Measurements from ENCODE around the gene NDUFAF5. TPM values are rescaled to one million over a fixed set of nuclear protein-coding genes. Genes with fewer than 3 reads are reported as not detected.

Gene NDUFAF5
- total RNA-seq, 6 donors from 2014 or later, result 12.0 to 53.4 (median 17.7) TPM

GRCh38 chr20:13816757-13817156 lies 31.9 kb downstream of the NDUFAF5 start:
- WGBS, 2 donors, result 82% methylated on average over 3 of the region's 3 CpGs
- TF ChIP-seq, protein P1, sequence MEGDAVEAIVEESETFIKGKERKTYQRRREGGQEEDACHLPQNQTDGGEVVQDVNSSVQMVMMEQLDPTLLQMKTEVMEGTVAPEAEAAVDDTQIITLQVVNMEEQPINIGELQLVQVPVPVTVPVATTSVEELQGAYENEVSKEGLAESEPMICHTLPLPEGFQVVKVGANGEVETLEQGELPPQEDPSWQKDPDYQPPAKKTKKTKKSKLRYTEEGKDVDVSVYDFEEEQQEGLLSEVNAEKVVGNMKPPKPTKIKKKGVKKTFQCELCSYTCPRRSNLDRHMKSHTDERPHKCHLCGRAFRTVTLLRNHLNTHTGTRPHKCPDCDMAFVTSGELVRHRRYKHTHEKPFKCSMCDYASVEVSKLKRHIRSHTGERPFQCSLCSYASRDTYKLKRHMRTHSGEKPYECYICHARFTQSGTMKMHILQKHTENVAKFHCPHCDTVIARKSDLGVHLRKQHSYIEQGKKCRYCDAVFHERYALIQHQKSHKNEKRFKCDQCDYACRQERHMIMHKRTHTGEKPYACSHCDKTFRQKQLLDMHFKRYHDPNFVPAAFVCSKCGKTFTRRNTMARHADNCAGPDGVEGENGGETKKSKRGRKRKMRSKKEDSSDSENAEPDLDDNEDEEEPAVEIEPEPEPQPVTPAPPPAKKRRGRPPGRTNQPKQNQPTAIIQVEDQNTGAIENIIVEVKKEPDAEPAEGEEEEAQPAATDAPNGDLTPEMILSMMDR (IDR thresholded peaks at IDR 0.05), result no peak
- TF ChIP-seq EP300 (IDR thresholded peaks at IDR 0.05) (no peak), POLR2AphosphoS5 (IDR thresholded peaks at IDR 0.05) (no peak), POLR2A (IDR thresholded peaks at IDR 0.05) (no peak)
- no peak overlapping the region for H3K27ac ChIP-seq
- ATAC-seq (ENCODE audit: low FRiP score in 2 of 2), result no peak
- H3K36me3 ChIP-seq, result peaks cover 4 to 65% (median 45%) of the 10 kb centered on the region in 4 donors
- H3K4me3 ChIP-seq, result no peak overlapping the region
- no peaks in the 10 kb centered on the region for H3K27me3 ChIP-seq
- H3K9me3 ChIP-seq, result no peaks in the 10 kb centered on the region
- DNase-seq, result no peak
- H3K4me1 ChIP-seq, result peaks cover 0 to 4% (median 0%) of the 10 kb centered on the region in 4 donors

DNA sequence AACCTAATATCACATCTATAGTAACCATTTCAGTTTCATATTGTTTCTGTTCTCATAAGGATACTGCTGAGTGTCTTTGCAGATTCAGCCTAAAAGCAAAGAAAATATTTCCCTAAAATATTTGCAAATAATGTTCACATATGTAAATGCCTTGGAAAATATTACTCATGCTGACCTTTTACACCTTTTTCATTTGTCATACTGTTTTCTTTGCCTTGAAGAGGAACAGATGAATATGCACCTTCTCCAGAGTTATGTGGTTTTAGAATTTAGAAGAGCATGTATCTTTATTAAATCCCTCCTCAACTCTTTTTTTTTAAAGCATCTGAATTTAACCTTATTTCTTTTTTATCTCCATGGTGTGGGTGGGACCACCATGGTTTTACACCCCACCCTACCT lies 32.5 kb downstream of the NDUFAF5 start:
- Histone ChIP-seq H3K27me3 (no peaks in the 10 kb centered on the region), H3K4me1 (peaks cover 0 to 4% (median 4%) of the 10 kb centered on the region in 4 donors), H3K27ac (no peak overlapping the region), H3K9me3 (no peaks in the 10 kb centered on the region), H3K4me3 (no peak overlapping the region), H3K36me3 (peaks cover 4 to 59% (median 39%) of the 10 kb centered on the region in 4 donors)
- ATAC-seq (ENCODE audit: low FRiP score in 2 of 2), result no peak
- TF ChIP-seq POLR2AphosphoS5 (IDR thresholded peaks at IDR 0.05) (no peak), EP300 (IDR thresholded peaks at IDR 0.05) (no peak), POLR2A (IDR thresholded peaks at IDR 0.05) (no peak)
- TF ChIP-seq, protein P1 (IDR thresholded peaks at IDR 0.05), result no peak
- DNase-seq, result no peak

DNA sequence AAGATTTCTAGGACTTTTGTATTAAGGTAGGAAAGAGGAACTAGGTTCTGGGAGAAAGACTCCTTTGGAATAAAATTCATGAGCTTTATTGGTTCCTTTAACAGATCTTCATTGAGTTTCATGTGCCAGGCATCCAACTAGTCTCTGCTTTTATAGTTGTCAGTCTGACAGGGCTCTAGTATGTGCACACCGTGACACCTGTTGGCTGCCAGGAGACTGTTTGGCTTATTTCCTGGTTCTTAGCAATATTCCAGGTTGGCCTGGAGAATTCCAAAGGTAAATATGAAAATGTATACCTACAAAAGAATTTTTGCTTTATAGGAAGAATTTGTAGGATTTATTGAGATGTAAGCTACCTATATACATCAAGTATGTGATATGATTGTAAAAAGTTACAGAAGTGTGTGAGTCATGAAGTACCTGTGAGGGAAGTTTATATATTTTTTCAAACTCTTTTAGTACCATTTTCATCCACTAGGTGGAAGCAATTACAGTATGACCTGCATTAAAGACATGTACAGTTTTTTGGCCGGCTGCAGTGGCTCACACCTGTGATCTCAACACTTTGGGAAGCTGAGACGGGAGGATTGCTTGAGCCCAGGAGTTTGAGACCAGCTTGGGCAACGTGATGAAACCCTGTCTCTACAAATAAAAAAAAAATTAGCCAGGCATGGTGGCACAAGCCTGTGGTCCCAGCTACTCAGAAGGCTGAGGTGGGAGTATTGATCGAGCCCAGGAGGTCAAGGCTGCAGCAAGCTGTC lies 35.2 kb downstream of the NDUFAF5 start:
- TF ChIP-seq, protein P1 (IDR thresholded peaks at IDR 0.05), result peak; percentile 49 to 67 (median 59)
- TF ChIP-seq POLR2AphosphoS5 (IDR thresholded peaks at IDR 0.05), result no peak
- no peak for TF ChIP-seq POLR2A (IDR thresholded peaks at IDR 0.05)
- peaks cover 0 to 5% (median 4%) of the 10 kb centered on the region in 4 donors for H3K4me1 ChIP-seq
- ATAC-seq (ENCODE audit: low FRiP score in 2 of 2) (peak; percentile 74), DNase-seq (no peak)
- 30 to 42% methylated on average over 5 of the region's 5 CpGs for whole genome bisulfite sequencing, 2 donors
- no peaks in the 10 kb centered on the region for H3K9me3 ChIP-seq
- H3K4me3 ChIP-seq, result no peak overlapping the region
- H3K36me3 ChIP-seq, result peaks cover 4 to 32% (median 21%) of the 10 kb centered on the region in 4 donors
- H3K27ac ChIP-seq, result no peak overlapping the region
- no peaks in the 10 kb centered on the region for H3K27me3 ChIP-seq

GRCh38 chr20:13821876-13822275 lies 37.0 kb downstream of the NDUFAF5 start:
- Histone ChIP-seq H3K4me1 (peaks cover 0 to 5% (median 4%) of the 10 kb centered on the region in 4 donors), H3K4me3 (no peak overlapping the region), H3K9me3 (no peaks in the 10 kb centered on the region), H3K27me3 (no peaks in the 10 kb centered on the region), H3K27ac (no peak overlapping the region), H3K36me3 (peaks cover under 1 to 19% (median 9%) of the 10 kb centered on the region in 4 donors)
- DNase-seq (peak in 1 of 2 donors; percentile 53), ATAC-seq (ENCODE audit: low FRiP score in 2 of 2) (peak; percentile 45 to 78)
- 52 to 64% methylated on average over 7 of the region's 7 CpGs for WGBS, 2 donors
- TF ChIP-seq POLR2A (IDR thresholded peaks at IDR 0.05), result no peak
- TF ChIP-seq, protein P1 (IDR thresholded peaks at IDR 0.05), result no peak
- peak; percentile 24 to 50 for TF ChIP-seq POLR2AphosphoS5 (IDR thresholded peaks at IDR 0.05)
- TF ChIP-seq EP300 (IDR thresholded peaks at IDR 0.05), result peak in 1 of 4 donors; percentile 44

Data from upper lobe of left lung (tissue), 6 donors.